Adrenal gland (tissue), 5 donors: ENCODE results near the gene TMEM175.

Experiments used
- POLR2A ChIP-seq, 2 donors: fragments of 450-650 bp; IDR thresholded peaks; one replicate each; pipeline ENCODE4 v1.6.1; 2017; ENCODE audit warnings: antibody characterized with exemption in 2 of 2, mild to moderate bottlenecking in 2 of 2, moderate library complexity in 1 of 2
- TF ChIP-seq, protein P1 (sequence below), 6 experiments: fragments of 450-650 bp in 4 of 6; fragments of 200-600 bp in 2 of 6; sonication (generic) in 1 of 6; IDR thresholded peaks; 1 replicate in 5 of 6; 2 replicates in 1 of 6; pipeline versions ENCODE4 v1.5.1 to v1.8.0; 2016 to 2021; ENCODE audit warnings: antibody characterized with exemption in 6 of 6, mild to moderate bottlenecking in 2 of 6, moderate library complexity in 1 of 6
- donor health status: DM: no; HTN: no; CAD: no.

- TF ChIP-seq, protein P1, sequence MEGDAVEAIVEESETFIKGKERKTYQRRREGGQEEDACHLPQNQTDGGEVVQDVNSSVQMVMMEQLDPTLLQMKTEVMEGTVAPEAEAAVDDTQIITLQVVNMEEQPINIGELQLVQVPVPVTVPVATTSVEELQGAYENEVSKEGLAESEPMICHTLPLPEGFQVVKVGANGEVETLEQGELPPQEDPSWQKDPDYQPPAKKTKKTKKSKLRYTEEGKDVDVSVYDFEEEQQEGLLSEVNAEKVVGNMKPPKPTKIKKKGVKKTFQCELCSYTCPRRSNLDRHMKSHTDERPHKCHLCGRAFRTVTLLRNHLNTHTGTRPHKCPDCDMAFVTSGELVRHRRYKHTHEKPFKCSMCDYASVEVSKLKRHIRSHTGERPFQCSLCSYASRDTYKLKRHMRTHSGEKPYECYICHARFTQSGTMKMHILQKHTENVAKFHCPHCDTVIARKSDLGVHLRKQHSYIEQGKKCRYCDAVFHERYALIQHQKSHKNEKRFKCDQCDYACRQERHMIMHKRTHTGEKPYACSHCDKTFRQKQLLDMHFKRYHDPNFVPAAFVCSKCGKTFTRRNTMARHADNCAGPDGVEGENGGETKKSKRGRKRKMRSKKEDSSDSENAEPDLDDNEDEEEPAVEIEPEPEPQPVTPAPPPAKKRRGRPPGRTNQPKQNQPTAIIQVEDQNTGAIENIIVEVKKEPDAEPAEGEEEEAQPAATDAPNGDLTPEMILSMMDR (IDR thresholded peaks at IDR 0.05) = no peak
- no peak for TF ChIP-seq POLR2A (IDR thresholded peaks at IDR 0.05)
These were observed 70.5 kb downstream of the TMEM175 start for GRCh38 chr4:1002631-1003251.
